ENCODE data around the gene TOMM6.
"Not testable (repeated sequence)": the region's sequence is repeated elsewhere in the genome, so short reads cannot be mapped to it uniquely, and the experiment has no call there.

Gene TOMM6

GRCh38 chr6:41783106-41783780 lies 4.3 kb upstream of the TOMM6 start:
- in situ Hi-C loops (cut with HindIII; ENCODE audit: low sequenced_read_pairs) = loop anchor here (25.0 kb wide), 1 partner anchor 254 kb away; no protein-coding TSS in a partner anchor

GRCh38 chr6:41784581-41785171 lies 2.8 kb upstream of the TOMM6 start:
- in situ Hi-C loops (cut with HindIII; ENCODE audit: low sequenced_read_pairs) = loop anchor here (5.0 to 25.0 kb wide), 2 partner anchors 88 to 253 kb away; no protein-coding TSS in a partner anchor

- in situ Hi-C loops (cut with HindIII; ENCODE audit: low sequenced_read_pairs) = loop anchor here (5.0 to 25.0 kb wide), 2 partner anchors 87 to 252 kb away; no protein-coding TSS in a partner anchor
These were observed 2.2 kb upstream of the TOMM6 start for GRCh38 chr6:41785254-41785653.

DNA sequence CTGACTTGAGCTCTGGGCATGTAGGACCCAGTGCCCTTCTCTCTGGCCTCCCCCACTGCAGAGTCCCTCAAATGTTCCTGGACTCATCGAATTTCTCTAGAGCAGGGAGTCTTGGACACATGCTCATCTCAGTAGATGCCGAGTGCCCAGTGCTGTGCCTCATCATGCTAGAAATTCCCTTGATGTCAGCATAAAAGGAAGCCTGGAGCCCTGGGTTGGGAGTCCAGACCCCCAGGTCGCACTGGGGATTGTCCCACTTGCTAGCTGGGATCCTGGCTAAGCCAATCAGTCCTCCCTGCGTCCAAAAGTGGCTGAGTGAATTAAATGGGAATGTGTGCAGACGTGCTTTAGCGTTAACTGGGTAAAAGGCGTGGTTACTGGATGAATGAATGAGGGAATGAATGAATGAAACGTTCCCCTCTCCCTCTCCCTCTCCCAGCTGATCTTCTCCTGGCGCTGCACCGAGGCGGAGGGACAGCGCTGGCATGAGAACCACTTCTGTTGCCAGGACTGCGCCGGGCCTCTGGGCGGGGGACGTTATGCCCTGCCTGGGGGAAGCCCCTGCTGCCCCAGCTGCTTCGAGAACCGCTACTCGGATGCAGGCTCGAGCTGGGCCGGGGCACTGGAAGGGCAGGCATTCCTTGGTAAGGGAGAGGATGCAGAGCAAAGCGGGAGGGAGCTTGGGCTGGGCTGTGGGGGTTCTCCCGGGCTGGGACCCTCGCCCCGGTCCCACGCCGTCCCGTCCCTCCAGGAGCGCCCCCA lies 1.6 kb upstream of the TOMM6 start:
- in situ Hi-C loops (cut with HindIII; ENCODE audit: low sequenced_read_pairs) = loop anchor here (5.0 to 25.0 kb wide), 2 partner anchors 86 to 251 kb away; no protein-coding TSS in a partner anchor

DNA sequence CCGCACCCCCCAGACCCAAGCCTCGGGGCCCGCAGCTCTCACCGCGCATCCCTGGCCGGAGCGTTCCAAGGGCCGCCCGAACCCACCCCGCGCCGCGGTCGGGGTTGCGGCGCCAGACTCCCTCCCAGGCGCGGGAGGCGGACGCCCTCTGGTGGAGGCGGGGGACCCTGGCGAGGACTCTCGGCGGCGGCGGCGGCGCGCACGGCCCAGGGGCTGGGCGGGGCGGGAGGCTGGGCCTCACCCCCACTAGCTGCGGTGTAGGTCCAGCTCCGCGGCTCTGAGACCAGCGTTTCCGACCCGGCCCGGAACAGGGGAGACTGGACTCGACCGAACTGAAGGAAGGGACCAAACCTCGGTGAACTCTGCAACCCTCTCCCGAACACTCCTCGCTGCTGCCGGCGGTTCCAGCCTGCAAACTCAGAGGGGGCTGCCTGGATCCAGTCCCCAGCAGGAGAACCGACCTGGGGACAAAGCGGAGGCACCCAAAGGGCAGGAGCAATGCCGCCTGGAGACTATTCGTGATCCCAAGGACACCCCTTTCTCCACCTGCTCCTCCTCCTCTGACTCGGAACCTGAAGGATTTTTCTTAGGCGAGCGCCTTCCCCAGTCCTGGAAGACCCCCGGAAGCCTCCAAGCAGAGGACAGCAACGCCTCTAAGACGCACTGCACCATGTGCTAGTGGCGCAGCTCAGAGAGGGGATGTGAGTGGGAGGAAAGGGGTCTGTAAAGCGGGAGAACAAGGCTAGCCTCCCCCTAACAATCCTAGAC lies 859 bp upstream of the TOMM6 start:
- in situ Hi-C loops (cut with HindIII; ENCODE audit: low sequenced_read_pairs) = loop anchor here (5.0 to 25.0 kb wide), 2 partner anchors 86 to 251 kb away; no protein-coding TSS in a partner anchor

DNA sequence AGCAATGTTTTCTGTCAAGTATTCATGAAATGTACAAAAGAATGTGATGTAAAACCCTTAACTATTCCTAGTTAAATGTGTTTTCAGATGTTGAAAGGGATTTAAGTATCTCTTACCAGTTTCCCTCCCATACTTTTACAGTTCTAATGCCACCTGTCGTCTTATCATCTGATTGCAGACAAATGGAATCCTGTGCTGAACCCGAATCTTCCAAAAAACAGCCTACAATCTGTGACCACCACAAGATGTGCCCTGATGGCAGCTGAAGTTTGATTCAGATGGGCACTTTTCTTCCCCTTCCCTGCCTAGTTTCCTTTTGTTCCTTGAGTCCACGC lies 1.9 kb downstream of the TOMM6 start:
- in situ Hi-C loops (cut with HindIII; ENCODE audit: low sequenced_read_pairs) = loop anchor here (5.0 to 25.0 kb wide), 2 partner anchors 83 to 248 kb away; no protein-coding TSS in a partner anchor

- in situ Hi-C loops (cut with HindIII; ENCODE audit: low sequenced_read_pairs) = loop anchor here (25.0 kb wide), 1 partner anchor 247 kb away; no protein-coding TSS in a partner anchor
These were observed 2.6 kb downstream of the TOMM6 start for GRCh38 chr6:41790045-41790444.

DNA sequence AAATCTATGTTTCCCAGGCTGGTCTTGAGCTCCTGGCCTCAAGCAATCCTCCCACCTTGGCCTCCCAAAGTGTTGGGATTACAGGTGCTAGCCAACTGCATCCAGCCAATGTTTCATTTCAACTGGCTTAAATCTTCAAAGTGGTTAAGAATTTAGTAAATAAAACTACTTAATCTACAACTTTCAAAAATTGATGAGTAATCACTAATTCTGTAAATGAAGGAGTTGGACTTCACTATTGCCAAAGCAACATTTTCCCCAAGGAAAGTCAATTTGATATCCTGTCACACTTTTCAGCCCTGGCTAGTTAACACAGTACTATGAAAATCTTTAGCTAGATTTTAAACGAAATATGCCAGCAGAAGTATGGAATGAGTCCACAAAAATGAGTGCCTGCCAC lies 3.8 kb downstream of the TOMM6 start:
- in situ Hi-C loops (cut with HindIII; ENCODE audit: low sequenced_read_pairs) = loop anchor here (25.0 kb wide), 1 partner anchor 246 kb away; no protein-coding TSS in a partner anchor

DNA sequence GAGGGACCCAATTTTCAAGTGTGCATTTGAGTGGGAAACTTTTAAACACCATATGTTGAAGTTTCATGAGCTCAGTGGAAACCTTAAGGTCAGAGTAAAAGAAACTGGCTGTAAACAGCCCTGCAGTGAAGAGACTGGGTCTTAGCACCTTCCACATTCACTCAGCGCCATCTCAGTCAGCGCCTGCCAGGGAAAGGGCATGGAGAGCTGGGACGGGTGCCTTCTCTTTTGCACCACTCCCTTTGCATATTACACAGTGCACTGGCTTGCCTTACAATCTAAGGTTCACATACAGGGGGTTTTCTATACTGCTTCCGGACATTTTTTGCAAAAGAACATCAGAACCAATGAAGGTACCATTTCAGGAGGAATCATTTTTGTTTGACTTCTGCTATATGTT lies 4.5 kb downstream of the TOMM6 start:
- in situ Hi-C loops (cut with HindIII; ENCODE audit: low sequenced_read_pairs) = loop anchor here (25.0 kb wide), 1 partner anchor 245 kb away; no protein-coding TSS in a partner anchor

DNA sequence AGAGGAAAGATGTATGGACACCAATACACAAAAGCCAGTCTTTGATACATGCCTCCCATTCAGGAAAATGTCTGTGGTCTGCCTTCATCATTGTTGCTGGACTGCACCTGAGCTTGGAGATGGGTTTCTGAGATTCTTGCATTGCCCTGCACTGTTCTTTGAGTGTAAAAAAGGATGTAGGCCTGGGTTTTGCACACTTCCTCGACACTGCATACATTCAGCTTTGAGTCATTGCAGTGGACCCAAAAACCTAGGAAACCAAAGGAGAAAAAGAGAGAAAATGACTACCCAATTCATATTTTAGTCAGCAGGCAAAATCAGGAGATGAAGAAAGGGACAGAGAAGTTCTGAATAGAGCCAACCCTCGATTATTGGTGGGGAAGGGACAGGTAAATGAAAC lies 9.0 kb downstream of the TOMM6 start:
- in situ Hi-C loops (cut with HindIII; ENCODE audit: low sequenced_read_pairs) = loop anchor here (25.0 kb wide), 1 partner anchor 241 kb away; no protein-coding TSS in a partner anchor

GRCh38 chr6:41798901-41799558 lies 11.5 kb downstream of the TOMM6 start:
- in situ Hi-C loops (cut with HindIII; ENCODE audit: low sequenced_read_pairs) = loop anchor here (25.0 kb wide), 1 partner anchor 238 kb away; no protein-coding TSS in a partner anchor

GRCh38 chr6:41799559-41799911 lies 12.0 kb downstream of the TOMM6 start:
- in situ Hi-C loops (cut with HindIII; ENCODE audit: low sequenced_read_pairs) = loop anchor here (25.0 kb wide), 1 partner anchor 238 kb away; no protein-coding TSS in a partner anchor

DNA sequence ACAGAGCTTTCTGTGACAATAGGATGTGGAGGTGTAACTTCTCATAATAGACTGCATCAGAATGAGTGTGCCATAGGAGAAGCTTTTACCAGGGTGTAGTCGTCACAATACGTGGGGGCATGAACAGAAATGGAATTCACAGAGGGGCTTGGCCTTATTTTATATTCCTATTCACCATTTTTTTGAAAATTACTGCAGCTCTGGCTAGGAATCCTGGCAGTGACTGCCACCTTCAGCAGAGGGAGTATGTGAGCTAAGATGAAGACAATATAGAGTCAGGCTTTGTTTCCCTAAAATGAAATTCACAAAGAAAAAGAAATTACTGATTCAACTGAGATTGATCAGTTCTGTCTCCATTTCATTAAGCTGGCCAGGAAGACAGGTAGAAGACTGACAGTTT lies 13.9 kb downstream of the TOMM6 start:
- in situ Hi-C loops (cut with HindIII; ENCODE audit: low sequenced_read_pairs) = no loop called here

DNA sequence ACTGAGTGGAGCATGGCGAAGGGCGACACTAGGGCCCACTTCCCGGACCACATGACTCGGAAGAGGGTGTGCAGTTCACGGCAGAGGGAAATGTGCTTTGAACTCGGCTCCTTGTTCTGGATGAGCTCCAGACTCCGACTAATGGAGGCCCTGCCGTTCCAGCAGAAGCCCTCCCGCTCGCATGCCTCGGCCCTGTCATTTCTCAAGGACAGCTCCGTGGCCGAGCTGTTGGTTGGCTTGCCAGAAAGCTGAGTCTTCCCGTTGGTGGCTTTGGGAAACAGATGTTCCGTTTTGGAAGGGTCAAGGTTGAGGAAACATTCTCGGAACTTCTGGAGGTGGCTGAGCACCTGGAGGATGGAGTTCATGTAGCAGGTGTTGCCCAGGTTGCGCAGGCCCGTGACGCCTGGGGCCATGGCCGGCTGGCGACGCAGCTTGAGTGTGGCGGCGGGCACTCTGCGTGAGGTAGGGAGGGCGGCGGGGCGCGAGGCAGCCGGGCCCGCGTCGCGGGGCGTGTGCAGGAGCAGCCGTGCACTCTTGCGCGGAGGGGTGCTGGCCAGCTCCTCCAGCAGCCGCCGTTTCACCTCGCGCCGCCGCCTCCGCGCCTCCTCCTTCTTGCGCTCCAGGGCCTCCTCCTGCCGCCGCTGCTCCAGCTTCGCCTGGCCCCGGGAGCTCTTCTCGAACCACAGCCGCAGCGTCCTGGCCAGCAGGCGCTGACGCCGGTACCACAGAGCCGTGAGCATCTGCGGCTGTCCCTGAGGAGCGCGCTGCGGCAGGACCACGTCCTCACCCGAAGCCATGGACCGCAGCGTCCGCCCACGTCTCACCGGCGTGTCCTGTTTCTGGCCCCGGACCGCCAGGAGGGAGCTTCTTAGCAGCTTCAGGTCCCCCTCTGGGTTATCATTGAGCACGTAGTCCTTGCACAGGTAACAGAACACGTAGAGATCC lies 18.6 kb downstream of the TOMM6 start:
- in situ Hi-C loops (cut with HindIII; ENCODE audit: low sequenced_read_pairs) = no loop called here

GRCh38 chr6:41811095-41811494 lies 23.6 kb downstream of the TOMM6 start:
- in situ Hi-C loops (cut with HindIII; ENCODE audit: low sequenced_read_pairs) = no loop called here

GRCh38 chr6:41811946-41812345 lies 24.5 kb downstream of the TOMM6 start:
- in situ Hi-C loops (cut with HindIII; ENCODE audit: low sequenced_read_pairs) = not testable (repeated sequence)

- in situ Hi-C loops (cut with HindIII; ENCODE audit: low sequenced_read_pairs) = no loop called here
These were observed 26.0 kb downstream of the TOMM6 start for GRCh38 chr6:41813469-41813868.

GRCh38 chr6:41813956-41814355 lies 26.5 kb downstream of the TOMM6 start:
- in situ Hi-C loops (cut with HindIII; ENCODE audit: low sequenced_read_pairs) = no loop called here

DNA sequence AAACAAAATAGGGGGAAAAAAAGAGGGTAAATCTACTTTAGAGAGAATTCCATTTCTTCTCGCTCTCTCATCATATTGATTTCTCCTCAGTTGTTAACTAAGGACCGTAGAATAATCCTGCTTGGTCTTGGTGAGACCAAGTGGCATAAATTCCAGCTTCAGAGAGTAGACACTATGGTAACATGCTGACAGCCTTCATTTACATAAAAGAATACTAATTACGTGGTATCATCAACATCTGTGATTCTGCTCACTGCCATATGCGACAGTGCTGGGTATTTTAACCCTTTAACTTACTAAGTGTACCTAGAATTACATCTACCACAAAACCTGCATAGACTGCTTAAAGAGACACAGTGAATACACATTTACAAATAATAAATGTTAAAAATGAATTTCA lies 27.1 kb downstream of the TOMM6 start:
- in situ Hi-C loops (cut with HindIII; ENCODE audit: low sequenced_read_pairs) = no loop called here
